GM18870 (cell line): ENCODE results near the gene EIF2S2.

ENCODE experiments used
- ATAC-seq: cut with Tn5 transposase; IDR thresholded peaks from one replicate; pipeline ENCODE4 v1.9.1; 2021; ENCODE audit warnings: moderate library complexity; ENCODE audit not compliant: unreplicated experiment

EIF2S2 gene

GRCh38 chr20:34090645-34091044 is 21.4 kb downstream of the EIF2S2 start:
- no peak for ATAC-seq

- no peak for ATAC-seq
Observed at GRCh38 chr20:34089655-34090345, 22.2 kb downstream of the EIF2S2 start.

GRCh38 chr20:34089175-34089479 is 22.9 kb downstream of the EIF2S2 start:
- no peak for ATAC-seq

- ATAC-seq: no peak
Observed at GRCh38 chr20:34088305-34089174, 23.5 kb downstream of the EIF2S2 start.

- no peak for ATAC-seq
Observed at GRCh38 chr20:34085544-34086040, 26.5 kb downstream of the EIF2S2 start.

- no peak for ATAC-seq
Observed at GRCh38 chr20:34084227-34084923, 27.7 kb downstream of the EIF2S2 start.

- ATAC-seq: no peak
Observed at GRCh38 chr20:34083781-34084180, 28.3 kb downstream of the EIF2S2 start.

GRCh38 chr20:34083137-34083536 is 28.9 kb downstream of the EIF2S2 start:
- no peak for ATAC-seq

- ATAC-seq: no peak
Observed at GRCh38 chr20:34082232-34082887, 29.7 kb downstream of the EIF2S2 start.

GRCh38 chr20:34079818-34080217 is 32.2 kb downstream of the EIF2S2 start:
- no peak for ATAC-seq

- ATAC-seq: no peak
Observed at GRCh38 chr20:34078540-34078939, 33.5 kb downstream of the EIF2S2 start.

GRCh38 chr20:34076952-34077351 is 35.1 kb downstream of the EIF2S2 start:
- ATAC-seq: no peak

GRCh38 chr20:34075647-34076046 is 36.4 kb downstream of the EIF2S2 start:
- ATAC-seq: no peak

GRCh38 chr20:34074101-34074760 is 37.8 kb downstream of the EIF2S2 start:
- no peak for ATAC-seq

GRCh38 chr20:34072778-34073177 is 39.3 kb downstream of the EIF2S2 start:
- no peak for ATAC-seq

- ATAC-seq: no peak
Observed at GRCh38 chr20:34072076-34072475, 40.0 kb downstream of the EIF2S2 start.

- ATAC-seq: no peak
Observed at GRCh38 chr20:34070859-34071258, 41.2 kb downstream of the EIF2S2 start.

GRCh38 chr20:34070079-34070439 is 42.0 kb downstream of the EIF2S2 start:
- ATAC-seq: no peak

GRCh38 chr20:34069341-34070078 is 42.5 kb downstream of the EIF2S2 start:
- no peak for ATAC-seq

GRCh38 chr20:34068001-34068400 is 44.0 kb downstream of the EIF2S2 start:
- no peak for ATAC-seq
